NB4 (cell line): Measurements from ENCODE around the gene MOCOS.

Experiments used
- CTCF ChIP-seq: IDR thresholded peaks from one replicate; pipeline ENCODE4 v1.5.1; 2012; ENCODE audit warnings: low read depth, low read length
- POLR2A ChIP-seq: IDR thresholded peaks from 2 replicates; pipeline ENCODE4 v1.6.1; 2011; ENCODE audit warnings: mild to moderate bottlenecking; ENCODE audit not compliant: insufficient read length; ENCODE audit errors: extremely low read depth

- TF ChIP-seq CTCF (no peak), POLR2A (no peak)
Observed at GRCh38 chr18:36294031-36294430, 106.7 kb downstream of the MOCOS start.
